Measurements from ENCODE around the gene CCDC66.

- no peak for TF ChIP-seq TAF1 (IDR thresholded peaks at IDR 0.05; ENCODE audit: low read depth)
- no peak for TF ChIP-seq REST (IDR thresholded peaks at IDR 0.05; ENCODE audit: borderline replicate concordance)
Measured at GRCh38 chr3:56616478-56617006, 59.6 kb downstream of the CCDC66 start.

Measured in neural cell (in vitro differentiated cells).